IMR-90 (cell line): ENCODE results near the gene CHRM4. TPM values are rescaled to one million over a fixed set of nuclear protein-coding genes. Genes with fewer than 3 reads are reported as not detected.
"Not testable (repeated sequence)": the region's sequence is repeated elsewhere in the genome, so short reads cannot be mapped to it uniquely, and the experiment has no call there.

Experiments
- ATAC-seq: fragments of 200-7000 bp; cut with Tn5 transposase; 2 replicates; pipeline ENCODE4 v1.9.1; 2020; ENCODE audit warnings: low read depth, mild to moderate bottlenecking, moderate library complexity
- BruUV-seq: library from RNA; stranded (reverse); fragments of 400-500 nt; replicated peaks from 2 replicates; lab custom pipeline; 2021; lab: Mats Ljungman, UMichigan
- CTCF ChIA-PET: fragments of 300-600 bp; formaldehyde crosslinking; extraction: SDS; loops from one replicate; lab custom pipeline; 2021; ENCODE audit warnings: antibody characterized with exemption; lab: Yijun Ruan, JAX
- POLR2A ChIA-PET: fragments of 300-600 bp; sonication (Branson Sonifier 250); formaldehyde crosslinking; loops from one replicate; lab custom pipeline; 2022; ENCODE audit warnings: antibody characterized with exemption; ENCODE audit not compliant: unreplicated experiment; lab: Charles Lee
- DNase-seq: peaks from one replicate; pipeline ENCODE4 v3.0.0; 2013
- H2AFZ ChIP-seq: replicated peaks from 2 replicates; pipeline ENCODE3; 2013; ENCODE audit warnings: low read length, mild to moderate bottlenecking; ENCODE audit not compliant: poor library complexity
- H2AK5ac ChIP-seq: 2 replicates; pipeline ENCODE4 v1.6.1; 2013; ENCODE audit warnings: low read depth, low read length, inconsistent platforms
- H2AK9ac ChIP-seq: replicated peaks from 2 replicates; pipeline ENCODE3; 2013; ENCODE audit warnings: mild to moderate bottlenecking, low read depth, low read length, moderate library complexity; ENCODE audit not compliant: poor library complexity
- H2BK120ac ChIP-seq: 2 replicates; pipeline ENCODE4 v1.6.1; 2013; ENCODE audit warnings: low read depth, low read length, inconsistent platforms
- H2BK15ac ChIP-seq: 3 replicates; pipeline ENCODE4 v1.6.1; 2013; ENCODE audit warnings: low read depth, low read length, inconsistent platforms
- H2BK20ac ChIP-seq: 2 replicates; pipeline ENCODE4 v1.6.1; 2013; ENCODE audit warnings: low read depth, mild to moderate bottlenecking, inconsistent platforms, low read length, moderate library complexity
- H2BK5ac ChIP-seq: 2 replicates; pipeline ENCODE4 v1.6.1; 2013; ENCODE audit warnings: mild to moderate bottlenecking, low read depth, low read length, inconsistent platforms; ENCODE audit not compliant: poor library complexity, severe bottlenecking
- H3K14ac ChIP-seq: replicated peaks from 2 replicates; pipeline ENCODE4 v1.6.1; 2013; ENCODE audit warnings: low read depth, low read length, inconsistent platforms
- H3K18ac ChIP-seq: 2 replicates; pipeline ENCODE4 v1.6.1; 2013; ENCODE audit warnings: low read depth, low read length, control low read depth
- H3K23ac ChIP-seq: 2 replicates; pipeline ENCODE4 v1.6.1; 2013; ENCODE audit warnings: low read depth, low read length, inconsistent platforms
- H3K27ac ChIP-seq: 2 replicates; pipeline ENCODE4 v1.5.1; 2013; ENCODE audit warnings: mild to moderate bottlenecking, control low read depth, low read length; ENCODE audit not compliant: insufficient read depth
- H3K27me3 ChIP-seq: 2 replicates; pipeline ENCODE4 v1.6.1; 2013; ENCODE audit warnings: low read length; ENCODE audit not compliant: control insufficient read depth, insufficient read depth
- H3K36me3 ChIP-seq: 2 replicates; pipeline ENCODE4 v1.6.1; 2013; ENCODE audit warnings: low read length, mixed read lengths; ENCODE audit not compliant: control insufficient read depth, insufficient read depth
- H3K4ac ChIP-seq: 2 replicates; pipeline ENCODE4 v1.6.1; 2013; ENCODE audit warnings: low read depth, low read length, inconsistent platforms
- H3K4me1 ChIP-seq: 2 replicates; pipeline ENCODE4 v1.6.1; 2013; ENCODE audit warnings: low read length, mixed read lengths; ENCODE audit not compliant: control insufficient read depth, insufficient read depth
- H3K4me2 ChIP-seq: 2 replicates; pipeline ENCODE4 v1.6.1; 2013; ENCODE audit warnings: low read depth, mild to moderate bottlenecking, control low read depth, low read length, moderate library complexity
- H3K4me3 ChIP-seq: 2 replicates; pipeline ENCODE4 v1.5.1; 2013; ENCODE audit warnings: low read depth, mild to moderate bottlenecking, control low read depth, low read length, moderate library complexity; ENCODE audit not compliant: insufficient read depth
- H3K56ac ChIP-seq: 2 replicates; pipeline ENCODE4 v1.6.1; 2013; ENCODE audit warnings: low read length, inconsistent platforms; ENCODE audit not compliant: insufficient read depth; ENCODE audit errors: extremely low read depth
- H3K79me1 ChIP-seq, 2 experiments: 2 replicates each; pipeline ENCODE4 v1.6.1; 2013; ENCODE audit warnings: low read length in 2 of 2, inconsistent platforms in 1 of 2, low read depth in 1 of 2
- H3K9ac ChIP-seq: 2 replicates; pipeline ENCODE4 v1.6.1; 2013; ENCODE audit warnings: low read depth, low read length, control low read depth
- H3K9me1 ChIP-seq: 2 replicates; pipeline ENCODE4 v1.6.1; 2013; ENCODE audit warnings: low read length, inconsistent platforms; ENCODE audit not compliant: insufficient read depth
- H3K9me3 ChIP-seq: 2 replicates; pipeline ENCODE4 v1.6.1; 2013; ENCODE audit warnings: low read length; ENCODE audit not compliant: control insufficient read depth, insufficient read depth
- H4K20me1 ChIP-seq: 2 replicates; pipeline ENCODE4 v1.6.1; 2013; ENCODE audit warnings: low read length, inconsistent platforms; ENCODE audit not compliant: insufficient read depth
- H4K5ac ChIP-seq: 2 replicates; pipeline ENCODE4 v1.6.1; 2013; ENCODE audit warnings: mild to moderate bottlenecking, low read depth, low read length, control low read depth
- H4K8ac ChIP-seq, 2 experiments: 2 replicates each; pipeline ENCODE4 v1.6.1; 2013; ENCODE audit warnings: low read depth in 2 of 2, low read length in 2 of 2, control low read depth in 1 of 2, inconsistent platforms in 1 of 2
- H4K91ac ChIP-seq: 2 replicates; pipeline ENCODE4 v1.6.1; 2013; ENCODE audit warnings: low read depth, low read length, inconsistent platforms; ENCODE audit not compliant: insufficient read depth
- BHLHE40 ChIP-seq: fragments of 150-350 bp; IDR thresholded peaks from 2 replicates; pipeline ENCODE4 v1.6.1; 2016; ENCODE audit warnings: mild to moderate bottlenecking, low read depth, low read length
- CEBPB ChIP-seq: IDR thresholded peaks from 2 replicates; pipeline ENCODE4 v1.6.1; 2012; ENCODE audit warnings: low read depth, low read length, improper control_type of control experiment
- FOS ChIP-seq: fragments of 150-350 bp; IDR thresholded peaks from 2 replicates; pipeline ENCODE4 v1.6.1; 2016; ENCODE audit warnings: low read depth, low read length
- WGBS, 2 experiments: methylation state at CpG; one replicate each; pipeline versions ENCODE4 v1.1.5 to v1.1.7; 2013; ENCODE audit warnings: missing lambda C conversion rate in 2 of 2; ENCODE audit not compliant: insufficient read length in 1 of 2; ENCODE audit errors: extremely low coverage in 2 of 2; 5-methylcytosine and 5-hydroxymethylcytosine counted together
- dilution Hi-C: fragments of 300-500 bp; cut with HindIII; formaldehyde crosslinking; loops from one replicate; pipeline ENCODE4 v1.14.3; 2018; ENCODE audit warnings: low sequenced_read_pairs; ENCODE audit not compliant: unreplicated experiment
- in situ Hi-C: fragments of 300-500 bp; cut with MboI; formaldehyde crosslinking; loops from 3 replicates; pipeline ENCODE4 v1.14.3; 2019; ENCODE audit warnings: low sequenced_read_pairs, inconsistent platforms, mixed read lengths
- intact Hi-C: fragments of 100-400 bp; cut with micrococcal nuclease; formaldehyde crosslinking; loops from 2 replicates; pipeline ENCODE4 v1.10.0; 2022
- polyA plus RNA-seq, 3 experiments: library from polyadenylated mRNA; depleted of rRNA; stranded (reverse); fragments of >200 nt; gene quantifications; 2 replicates each; pipeline ENCODE4 v1.2.3, GENCODE V29; 2012; ENCODE audit warnings: low replicate concordance in 1 of 3
- total RNA-seq: library from RNA; depleted of rRNA; stranded (reverse); fragments of >200 nt; gene quantifications from 2 replicates; pipeline ENCODE4 v1.2.3, GENCODE V29; 2012
- TF ChIP-seq, protein P1 (sequence below): fragments of 150-350 bp; IDR thresholded peaks from 2 replicates; pipeline ENCODE4 v1.6.1; 2016; ENCODE audit warnings: low read depth, mild to moderate bottlenecking, low read length, moderate library complexity, borderline replicate concordance

CHRM4 gene
- total and polyA plus RNA-seq, 2 of the 4 experiments (the other 2 are of a cell fraction): 0.09 to 0.18 TPM

DNA sequence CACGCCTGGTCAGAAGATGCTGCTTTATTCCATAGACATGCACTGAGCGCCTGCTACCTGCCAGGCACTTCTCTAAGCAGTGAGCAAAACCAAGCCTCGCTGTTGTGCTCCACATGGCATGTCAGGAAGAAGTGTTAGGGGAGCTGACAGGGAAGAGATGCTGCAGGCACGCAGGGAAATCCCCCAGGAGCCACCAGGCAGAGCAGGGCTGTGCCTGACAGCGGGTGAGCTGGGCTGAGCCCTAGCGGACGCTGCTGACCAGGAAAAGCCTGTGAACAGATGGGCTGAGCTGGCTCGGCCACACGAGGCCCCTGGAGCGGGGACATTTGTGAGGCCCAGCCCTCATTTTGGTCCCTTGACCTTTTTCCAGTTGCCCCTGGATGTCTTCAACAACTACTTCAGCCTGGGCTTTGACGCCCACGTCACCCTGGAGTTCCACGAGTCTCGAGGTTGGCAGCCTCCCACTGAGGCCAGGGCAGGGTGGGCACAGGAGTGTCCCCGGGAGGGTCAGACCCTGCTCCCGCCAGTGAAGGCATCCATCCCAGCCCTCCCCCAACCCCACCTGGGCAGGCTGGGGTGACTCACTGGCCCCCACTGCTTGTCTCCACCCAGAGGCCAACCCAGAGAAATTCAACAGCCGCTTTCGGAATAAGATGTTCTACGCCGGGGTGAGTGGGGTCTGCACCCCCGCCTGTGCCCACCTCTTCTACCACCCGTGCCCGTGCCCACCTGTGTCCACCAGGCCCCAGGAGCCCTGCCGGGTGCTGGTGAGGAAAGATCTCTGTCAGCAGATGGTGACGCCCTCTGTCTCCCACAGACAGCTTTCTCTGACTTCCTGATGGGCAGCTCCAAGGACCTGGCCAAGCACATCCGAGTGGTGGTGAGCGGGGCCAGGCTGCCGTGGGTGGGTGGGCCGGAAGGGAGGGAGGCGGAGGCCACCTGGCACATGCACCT lies 17.5 kb downstream of the CHRM4 start:
- no TSS peak for BruUV-seq
- Histone ChIP-seq H3K4ac (no peak overlapping the region), H4K91ac (no peak overlapping the region), H2AK9ac (no peak overlapping the region), H3K4me1 (peaks cover 3% of the 10 kb centered on the region; the same call in 1 of the 2 replicates), H3K18ac (no peak overlapping the region), H3K9ac (no peak overlapping the region), H3K23ac (no peak overlapping the region), H4K5ac (no peak overlapping the region), H3K79me1 (peaks cover 0 to 14% of the 10 kb centered on the region in 2 experiments; a peak in 2 of 4 replicates), H3K56ac (no peak overlapping the region), H2AK5ac (no peak overlapping the region), H3K9me1 (0 out of 2 replicates have a peak, but pooled peaks cover 3% of the 10 kb centered on the region), H3K4me2 (no peak overlapping the region), H2BK5ac (no peak overlapping the region), H2BK15ac (no peak overlapping the region), H4K8ac (no peak overlapping the region), H3K27me3 (no peaks in the 10 kb centered on the region), H3K27ac (no peak overlapping the region), H3K9me3 (no peaks in the 10 kb centered on the region), H4K20me1 (no peaks in the 10 kb centered on the region), H2BK20ac (no peak overlapping the region), H3K36me3 (peaks cover 39% of the 10 kb centered on the region), H2AFZ (no peak overlapping the region), H2BK120ac (no peak overlapping the region), H3K14ac (no peak overlapping the region), H3K4me3 (no peak overlapping the region)
- DNase-seq (no peak), ATAC-seq (no peak)
- in situ Hi-C loops (no loop called here), dilution Hi-C loops (no loop called here), intact Hi-C loops (no loop called here)
- ChIA-PET CTCF (no interaction called here), POLR2A (interaction anchor here (0.7 kb wide), 1 partner anchor 11 kb away, joined by 9 read pairs; no protein-coding TSS in a partner anchor)
- WGBS, 2 experiments: 83% methylated on average over 11 of the region's 30 CpGs; no CpG with 5 or more reads in 1 of the 2 experiments
- TF ChIP-seq, protein P1, sequence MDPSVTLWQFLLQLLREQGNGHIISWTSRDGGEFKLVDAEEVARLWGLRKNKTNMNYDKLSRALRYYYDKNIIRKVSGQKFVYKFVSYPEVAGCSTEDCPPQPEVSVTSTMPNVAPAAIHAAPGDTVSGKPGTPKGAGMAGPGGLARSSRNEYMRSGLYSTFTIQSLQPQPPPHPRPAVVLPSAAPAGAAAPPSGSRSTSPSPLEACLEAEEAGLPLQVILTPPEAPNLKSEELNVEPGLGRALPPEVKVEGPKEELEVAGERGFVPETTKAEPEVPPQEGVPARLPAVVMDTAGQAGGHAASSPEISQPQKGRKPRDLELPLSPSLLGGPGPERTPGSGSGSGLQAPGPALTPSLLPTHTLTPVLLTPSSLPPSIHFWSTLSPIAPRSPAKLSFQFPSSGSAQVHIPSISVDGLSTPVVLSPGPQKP: no peak
- TF ChIP-seq CEBPB: no peak
- no peak for TF ChIP-seq FOS
- no peak for TF ChIP-seq BHLHE40

DNA sequence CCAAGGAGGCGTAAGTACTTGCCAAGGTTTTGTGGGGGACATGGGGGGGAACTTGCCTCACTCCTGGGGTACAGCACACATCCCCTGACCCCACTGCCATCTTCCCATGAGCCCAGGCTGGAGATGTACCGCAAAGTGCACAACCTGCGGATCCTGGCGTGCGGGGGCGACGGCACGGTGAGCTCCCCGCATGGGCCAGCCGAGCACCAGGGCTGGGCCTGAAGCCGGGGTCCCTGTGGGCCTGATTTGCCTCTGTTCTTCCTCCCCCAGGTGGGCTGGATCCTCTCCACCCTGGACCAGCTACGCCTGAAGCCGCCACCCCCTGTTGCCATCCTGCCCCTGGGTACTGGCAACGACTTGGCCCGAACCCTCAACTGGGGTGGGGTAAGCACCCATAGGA lies 19.1 kb downstream of the CHRM4 start:
- H3K23ac ChIP-seq, H4K5ac ChIP-seq, H3K9me1 ChIP-seq, H4K91ac ChIP-seq, H3K4ac ChIP-seq, H3K9me3 ChIP-seq, H3K14ac ChIP-seq, H3K18ac ChIP-seq, H2BK120ac ChIP-seq, BruUV-seq, H4K8ac ChIP-seq, H3K4me1 ChIP-seq, H2BK5ac ChIP-seq, H2BK15ac ChIP-seq, H3K4me2 ChIP-seq, dilution Hi-C loops, H2AK9ac ChIP-seq, H3K56ac ChIP-seq, POLR2A ChIA-PET, H2BK20ac ChIP-seq, ATAC-seq, H3K9ac ChIP-seq, H3K27me3 ChIP-seq, H2AK5ac ChIP-seq, H3K27ac ChIP-seq, H3K4me3 ChIP-seq, H2AFZ ChIP-seq, in situ Hi-C loops, DNase-seq, intact Hi-C loops, CTCF ChIA-PET: not testable (repeated sequence)
- WGBS, 2 experiments: 96% methylated on average over 5 of the region's 15 CpGs; no CpG with 5 or more reads in 1 of the 2 experiments
- Histone ChIP-seq H3K36me3 (peaks cover 42% of the 10 kb centered on the region), H4K20me1 (peaks cover 12% of the 10 kb centered on the region), H3K79me1 (peaks cover 0 to 25% of the 10 kb centered on the region in 2 experiments; a peak in 3 of 4 replicates)
